Measurements from ENCODE around the gene MTARC2.

The MTARC2 gene

GRCh38 chr1:220703305-220703704 lies 44.8 kb upstream of the MTARC2 start:
- no peak for TF ChIP-seq CTCF (IDR thresholded peaks at IDR 0.05; ENCODE audit: low read depth, low read length, missing control alignments)
- DNase-seq (ENCODE audit: extremely low read depth, low read depth) = no peak
- no peak overlapping the region for H3K4me3 ChIP-seq (replicated peaks; ENCODE audit: low read depth, low read length)

- H3K4me3 ChIP-seq (replicated peaks; ENCODE audit: low read depth, low read length) = no peak overlapping the region
- no peak for TF ChIP-seq CTCF (IDR thresholded peaks at IDR 0.05; ENCODE audit: low read depth, low read length, missing control alignments)
- no peak for DNase-seq (ENCODE audit: extremely low read depth, low read depth)
Observed at GRCh38 chr1:220705782-220706181, 42.3 kb upstream of the MTARC2 start.

- no peak overlapping the region for H3K4me3 ChIP-seq (replicated peaks; ENCODE audit: low read depth, low read length)
- no peak for DNase-seq (ENCODE audit: extremely low read depth, low read depth)
Observed at GRCh38 chr1:220706480-220706879, 41.6 kb upstream of the MTARC2 start.

GRCh38 chr1:220707160-220707559 lies 41.0 kb upstream of the MTARC2 start:
- TF ChIP-seq CTCF (IDR thresholded peaks at IDR 0.05; ENCODE audit: low read depth, low read length, missing control alignments) = no peak
- DNase-seq (ENCODE audit: extremely low read depth, low read depth) = no peak
- H3K4me3 ChIP-seq (replicated peaks; ENCODE audit: low read depth, low read length) = no peak overlapping the region

More at GRCh38 chr1:220706480-220706879, 41.6 kb upstream of the MTARC2 start:
- no peak for TF ChIP-seq CTCF (IDR thresholded peaks at IDR 0.05; ENCODE audit: low read depth, low read length, missing control alignments)

- no peak for TF ChIP-seq CTCF (IDR thresholded peaks at IDR 0.05; ENCODE audit: low read depth, low read length, missing control alignments)
- H3K4me3 ChIP-seq (replicated peaks; ENCODE audit: low read depth, low read length) = no peak overlapping the region
- no peak for DNase-seq (ENCODE audit: extremely low read depth, low read depth)
Observed at GRCh38 chr1:220708244-220708643, 39.9 kb upstream of the MTARC2 start.

- TF ChIP-seq CTCF (IDR thresholded peaks at IDR 0.05; ENCODE audit: low read depth, low read length, missing control alignments) = no peak
- no peak overlapping the region for H3K4me3 ChIP-seq (replicated peaks; ENCODE audit: low read depth, low read length)
- DNase-seq (ENCODE audit: extremely low read depth, low read depth) = no peak
Observed at GRCh38 chr1:220708936-220709801, 39.0 kb upstream of the MTARC2 start.

Data from HFF-Myc (cell line).